Heart left ventricle (tissue), 13 donors: ENCODE measurements around the gene PSMC5.

ENCODE experiments used
- POLR2A ChIP-seq, 2 donors: fragments of 450-650 bp; IDR thresholded peaks; one replicate each; pipeline ENCODE4 v1.6.1; 2017; ENCODE audit warnings: antibody characterized with exemption in 2 of 2, mild to moderate bottlenecking in 2 of 2, moderate library complexity in 2 of 2
- TF ChIP-seq, protein P1 (sequence below), 12 donors: fragments of 200-600 bp; sonication (generic) in 4 of 12; IDR thresholded peaks; one replicate each; pipeline versions ENCODE4 v1.5.0 to v1.8.0; 2018 to 2022; ENCODE audit warnings: antibody characterized with exemption in 12 of 12, mild to moderate bottlenecking in 5 of 12
- donor health status: ischemic (EF 13 %, LVEDD 7.1; RV severe dilation, severe dysfunction).
- donor health status: DM: no; HTN: yes; CAD: no.
- donor health status: DM: no; HTN: no; CAD: no.
- donor health status: ischemic (EF 25% LVEDD 6.9; RV normal size, moderate dysfunction).
- donor health status: ischemic (EF 25% LVEDD 5.7; RV mildly dilated, moderate dysfunction).
- donor health status: ischemic (EF 35%, LVEDD 5.7; RV mildly dilated, moderate dysfunction).
- donor health status: nonischemic (EF 11% LVEDD 7.7; RV severe dilation, severe dysfunction).
- donor health status: DM: yes; HTN: yes; CAD: no.
- donor health status: PGD.
- donor health status: ischemic (EF 29% LVEDD 5.4; RV normal size, mild dysfunction).
- donor health status: nonischemic (EF 23%, LVEDD 6.1; RV moderate dilation, normal function).

DNA sequence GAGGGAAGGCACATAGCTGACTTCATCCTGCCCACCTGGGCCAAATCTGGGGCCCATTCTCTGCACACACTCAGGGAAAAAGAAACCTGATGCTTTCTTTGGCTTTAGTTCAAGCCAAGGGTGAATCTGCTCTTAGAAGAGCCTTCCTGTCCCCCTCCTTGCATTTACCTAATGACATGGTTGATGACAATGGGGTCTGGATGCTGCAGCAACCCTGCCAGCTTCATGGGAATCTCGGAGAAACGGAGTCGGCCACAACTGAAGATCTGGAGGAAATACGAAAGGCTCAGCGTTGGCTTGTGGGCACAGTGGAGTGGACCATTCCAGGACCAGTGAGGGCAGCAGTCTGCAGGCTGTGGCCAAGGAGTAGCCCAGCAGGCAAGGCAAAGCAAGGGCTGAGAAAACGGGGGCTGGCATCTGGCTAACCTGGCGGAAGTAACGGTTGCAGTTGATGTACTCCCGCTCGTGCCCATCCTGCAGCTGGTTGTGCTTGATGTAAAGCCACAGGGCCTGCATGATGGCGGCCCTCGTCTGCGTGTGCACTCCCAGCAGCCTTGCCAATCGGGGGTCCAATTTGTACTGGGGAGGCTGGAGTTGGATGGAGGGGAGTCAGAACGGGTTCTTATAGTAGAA, 6.6 kb downstream of the PSMC5 start:
- no peak for TF ChIP-seq POLR2A (IDR thresholded peaks at IDR 0.05)
- TF ChIP-seq, protein P1, sequence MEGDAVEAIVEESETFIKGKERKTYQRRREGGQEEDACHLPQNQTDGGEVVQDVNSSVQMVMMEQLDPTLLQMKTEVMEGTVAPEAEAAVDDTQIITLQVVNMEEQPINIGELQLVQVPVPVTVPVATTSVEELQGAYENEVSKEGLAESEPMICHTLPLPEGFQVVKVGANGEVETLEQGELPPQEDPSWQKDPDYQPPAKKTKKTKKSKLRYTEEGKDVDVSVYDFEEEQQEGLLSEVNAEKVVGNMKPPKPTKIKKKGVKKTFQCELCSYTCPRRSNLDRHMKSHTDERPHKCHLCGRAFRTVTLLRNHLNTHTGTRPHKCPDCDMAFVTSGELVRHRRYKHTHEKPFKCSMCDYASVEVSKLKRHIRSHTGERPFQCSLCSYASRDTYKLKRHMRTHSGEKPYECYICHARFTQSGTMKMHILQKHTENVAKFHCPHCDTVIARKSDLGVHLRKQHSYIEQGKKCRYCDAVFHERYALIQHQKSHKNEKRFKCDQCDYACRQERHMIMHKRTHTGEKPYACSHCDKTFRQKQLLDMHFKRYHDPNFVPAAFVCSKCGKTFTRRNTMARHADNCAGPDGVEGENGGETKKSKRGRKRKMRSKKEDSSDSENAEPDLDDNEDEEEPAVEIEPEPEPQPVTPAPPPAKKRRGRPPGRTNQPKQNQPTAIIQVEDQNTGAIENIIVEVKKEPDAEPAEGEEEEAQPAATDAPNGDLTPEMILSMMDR (IDR thresholded peaks at IDR 0.05), result no peak
